ENCODE measurements around the gene CLIP3.
"Not testable (repeated sequence)": the region's sequence is repeated elsewhere in the genome, so short reads cannot be mapped to it uniquely, and the experiment has no call there.

CLIP3 gene, protein sequence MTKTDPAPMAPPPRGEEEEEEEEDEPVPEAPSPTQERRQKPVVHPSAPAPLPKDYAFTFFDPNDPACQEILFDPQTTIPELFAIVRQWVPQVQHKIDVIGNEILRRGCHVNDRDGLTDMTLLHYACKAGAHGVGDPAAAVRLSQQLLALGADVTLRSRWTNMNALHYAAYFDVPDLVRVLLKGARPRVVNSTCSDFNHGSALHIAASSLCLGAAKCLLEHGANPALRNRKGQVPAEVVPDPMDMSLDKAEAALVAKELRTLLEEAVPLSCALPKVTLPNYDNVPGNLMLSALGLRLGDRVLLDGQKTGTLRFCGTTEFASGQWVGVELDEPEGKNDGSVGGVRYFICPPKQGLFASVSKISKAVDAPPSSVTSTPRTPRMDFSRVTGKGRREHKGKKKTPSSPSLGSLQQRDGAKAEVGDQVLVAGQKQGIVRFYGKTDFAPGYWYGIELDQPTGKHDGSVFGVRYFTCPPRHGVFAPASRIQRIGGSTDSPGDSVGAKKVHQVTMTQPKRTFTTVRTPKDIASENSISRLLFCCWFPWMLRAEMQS

GRCh38 chr19:36032251-36033104, at the start of gene CLIP3:
Gene CLIP3, minus strand, starts transcription at chr19:36032873. Its CDS starts 516 bp downstream, at chr19:36032357.
- no peak for DNase-seq

DNA sequence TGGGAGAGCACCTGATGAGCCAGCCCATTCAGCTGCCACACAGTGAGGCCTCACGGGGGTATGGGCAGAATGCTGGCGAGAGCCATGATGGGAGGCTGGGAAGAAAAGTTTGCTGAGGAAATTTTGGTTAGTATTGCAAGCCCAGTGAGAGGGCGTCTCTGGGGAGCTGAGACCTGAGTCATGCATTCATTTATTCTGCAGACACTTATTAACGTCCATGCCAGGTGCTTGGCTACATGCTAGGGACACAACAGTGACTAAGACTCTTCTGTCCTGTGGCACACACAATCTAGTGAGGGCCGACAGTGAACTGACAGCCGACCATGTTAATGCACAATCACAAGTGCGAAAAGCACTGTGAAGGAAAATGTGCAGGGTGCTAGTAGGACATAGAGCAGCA, 49.2 kb upstream of the CLIP3 start:
- DNase-seq: no peak

GRCh38 chr19:36081385-36081784, 48.7 kb upstream of the CLIP3 start:
- no peak for DNase-seq

GRCh38 chr19:36079389-36079945, 46.8 kb upstream of the CLIP3 start:
- no peak for DNase-seq

GRCh38 chr19:36073121-36073876, 40.6 kb upstream of the CLIP3 start:
- DNase-seq: no peak

- DNase-seq: no peak
These were observed 39.4 kb upstream of the CLIP3 start for GRCh38 chr19:36072081-36072480.

- not testable (repeated sequence) for DNase-seq
These were observed 36.3 kb upstream of the CLIP3 start for GRCh38 chr19:36068810-36069499.

GRCh38 chr19:36067681-36068080, 35.0 kb upstream of the CLIP3 start:
- DNase-seq: no peak

GRCh38 chr19:36064826-36065225, 32.2 kb upstream of the CLIP3 start:
- DNase-seq: no peak

DNA sequence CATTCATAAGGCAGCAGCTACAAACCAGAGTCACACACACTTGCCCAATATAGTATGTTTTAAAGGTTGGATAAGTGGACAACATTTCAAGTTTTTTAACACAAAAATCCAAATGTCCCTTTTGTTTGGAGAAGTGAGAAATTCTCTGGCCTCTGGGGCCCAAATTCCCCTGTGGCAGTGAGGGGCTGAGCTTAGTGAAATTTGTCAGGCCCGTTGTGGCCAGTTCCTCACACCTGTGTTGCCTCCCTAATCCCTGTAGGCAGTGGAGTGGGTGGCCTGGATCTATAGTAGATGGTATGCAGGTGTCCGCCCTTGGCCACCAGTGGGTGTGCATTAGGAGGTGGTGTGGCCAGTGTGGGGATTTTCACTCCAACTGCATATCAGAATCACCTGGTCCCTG, 28.7 kb upstream of the CLIP3 start:
- DNase-seq: no peak

- DNase-seq: no peak
These were observed 27.8 kb upstream of the CLIP3 start for GRCh38 chr19:36060430-36060829.

DNA sequence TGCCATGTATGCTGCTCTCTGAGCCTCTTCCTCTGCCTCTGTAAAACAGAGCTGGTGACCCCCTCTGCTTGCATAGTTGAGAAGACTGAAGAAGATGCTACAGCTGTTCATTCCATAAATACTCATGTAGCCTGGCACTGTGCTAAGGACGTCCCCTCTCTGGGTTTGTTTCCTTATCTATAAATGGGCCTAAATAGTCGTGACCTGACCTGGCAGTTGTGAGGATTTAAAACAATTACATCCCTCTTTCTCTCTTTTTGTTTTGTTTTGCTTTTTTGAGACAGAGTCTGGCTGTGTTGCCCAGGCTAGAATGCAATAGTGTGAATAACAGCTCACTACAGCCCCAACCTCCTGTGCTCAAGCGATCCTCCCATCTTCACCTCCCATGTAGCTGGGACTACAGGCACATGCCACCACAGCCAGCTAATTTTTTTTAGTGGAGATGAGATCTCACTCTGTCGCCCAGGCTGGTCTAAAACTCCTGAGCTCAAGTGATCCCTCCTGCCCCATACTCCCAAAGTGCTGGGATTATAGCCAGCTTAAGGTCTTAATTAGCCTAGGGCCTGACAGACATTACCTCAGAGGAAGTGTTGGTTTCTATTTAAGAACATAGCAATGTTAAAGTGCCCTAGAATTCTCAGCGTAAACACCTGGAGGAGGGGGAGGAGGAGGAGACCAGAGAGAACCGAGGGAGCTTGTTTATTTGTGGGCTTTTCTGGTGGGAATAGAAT, 26.7 kb upstream of the CLIP3 start:
- DNase-seq: no peak

DNA sequence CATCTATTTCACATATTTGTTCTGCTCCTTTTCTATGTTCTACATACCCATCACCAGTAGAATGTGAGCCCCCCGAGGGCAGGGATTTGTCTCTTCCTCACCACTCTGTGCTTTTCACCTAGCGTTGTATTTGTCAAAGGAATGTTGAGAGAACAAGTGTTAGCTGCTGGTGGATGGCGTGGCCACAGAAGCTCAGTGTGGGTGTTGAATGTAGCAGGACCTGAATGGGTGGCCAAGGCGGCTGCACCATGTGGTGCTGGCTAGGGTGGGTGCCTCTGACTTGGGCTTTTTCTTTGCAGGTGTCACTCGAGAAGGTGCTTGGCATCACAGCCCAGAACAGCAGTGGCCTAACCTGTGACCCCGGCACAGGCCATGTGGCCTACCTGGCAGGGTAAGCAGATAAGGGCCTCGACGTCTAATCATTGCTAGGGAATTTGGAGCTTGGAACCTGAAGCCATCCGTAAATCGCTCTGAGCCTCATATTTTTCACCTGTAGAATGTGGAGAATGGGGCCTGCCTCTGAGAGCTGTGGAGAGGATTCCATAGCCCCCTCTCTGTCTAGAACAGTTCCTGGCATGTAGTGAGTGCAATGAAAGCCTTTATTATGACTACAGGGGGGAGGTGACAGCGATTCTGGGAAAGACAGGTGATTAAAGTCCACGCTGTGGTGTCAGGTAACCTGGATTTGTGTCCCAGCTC, 26.0 kb upstream of the CLIP3 start:
- no peak for DNase-seq

- peak; percentile 88 for DNase-seq
These were observed 22.3 kb upstream of the CLIP3 start, which contains the start of gene WDR62 for GRCh38 chr19:36054733-36055686. Gene WDR62, plus strand, starts transcription at chr19:36054897. Its CDS starts 75 bp downstream, at chr19:36054972.

DNA sequence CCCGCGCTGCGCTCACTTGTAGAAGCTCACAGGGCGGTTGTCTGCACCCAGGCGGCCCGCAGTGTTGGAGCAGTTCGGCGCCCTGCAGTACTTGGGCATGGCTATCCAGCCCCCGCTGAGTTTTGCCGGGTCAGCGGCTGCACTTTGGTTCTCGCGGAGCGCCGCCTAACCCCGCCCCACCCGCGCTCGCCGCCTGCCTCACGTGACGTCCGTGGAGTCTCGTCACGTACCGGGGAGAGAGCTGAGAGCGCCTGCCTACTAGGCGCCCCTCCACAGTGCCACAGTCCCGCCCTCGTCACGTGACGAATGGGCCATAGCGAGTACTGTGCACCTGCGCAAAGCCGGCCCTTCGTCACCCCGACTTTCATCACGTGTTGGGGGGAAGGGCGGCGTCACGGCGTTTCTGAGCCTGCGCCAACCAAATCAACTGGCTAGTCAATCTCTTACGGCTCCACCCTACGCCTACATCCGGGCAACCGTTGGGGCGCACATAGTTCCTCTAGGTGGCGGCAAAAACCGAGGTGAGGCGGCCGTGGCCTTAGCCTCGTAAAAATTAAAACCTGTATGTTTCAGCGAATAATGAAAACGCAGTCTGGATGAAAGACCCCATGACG, 21.6 kb upstream of the CLIP3 start, which contains the start of gene THAP8:
Gene THAP8 (minus strand): TSS at position 167 of the 614 bp plus-strand sequence. CDS start 68 bp downstream, at position 99.
- DNase-seq: peak; percentile 96

- DNase-seq: no peak
These were observed 19.0 kb upstream of the CLIP3 start for GRCh38 chr19:36051637-36052036.

DNA sequence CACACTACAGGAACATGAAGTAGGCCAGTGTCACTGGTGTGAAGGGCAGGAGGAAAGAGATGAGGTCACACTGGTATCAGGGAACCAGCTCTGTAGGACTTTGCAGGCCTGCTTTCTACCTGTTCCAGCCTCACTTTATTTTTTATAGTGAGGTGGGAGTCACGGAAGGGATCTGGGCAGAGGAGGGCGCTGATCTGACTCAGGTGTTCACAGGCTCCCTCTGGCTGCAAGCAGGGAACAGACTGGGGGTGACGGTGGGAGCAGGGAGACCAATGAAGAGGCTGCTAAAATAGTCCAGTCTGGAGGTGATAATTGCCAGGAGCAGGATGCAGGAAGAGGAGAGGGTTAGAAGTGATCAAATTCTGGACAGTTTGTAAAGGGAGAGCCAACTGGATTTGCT, 18.6 kb upstream of the CLIP3 start:
- no peak for DNase-seq

DNA sequence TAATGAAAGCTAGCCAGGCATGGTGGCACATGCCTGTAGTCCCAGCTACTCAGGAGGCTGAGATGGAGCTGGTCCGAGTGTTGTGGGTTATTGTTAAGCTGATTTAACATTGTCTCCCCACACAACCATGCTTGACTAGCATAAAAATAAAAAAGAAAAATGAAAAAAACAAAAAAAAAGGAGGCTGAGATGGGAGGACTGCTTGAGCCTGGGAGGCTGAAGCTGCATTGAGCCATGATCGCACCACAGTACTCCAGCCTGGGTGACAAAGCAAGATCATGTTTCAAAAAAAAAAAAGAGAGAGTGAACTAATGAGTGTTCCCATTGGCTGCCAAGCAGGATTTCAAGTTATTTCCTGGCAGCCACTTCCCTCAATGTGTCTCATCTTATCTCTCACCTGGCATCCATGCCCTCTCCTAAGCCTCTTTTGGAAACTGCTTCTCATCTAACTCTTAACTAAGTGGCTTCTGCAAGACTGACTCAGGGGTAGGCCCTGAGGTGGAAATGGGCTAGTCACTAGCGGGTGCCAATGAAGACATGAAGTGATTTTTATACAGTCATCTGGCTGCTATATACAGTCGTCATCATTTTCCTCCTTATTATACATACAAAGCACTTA, 16.5 kb upstream of the CLIP3 start:
- no peak for DNase-seq
